Aorta (tissue), 5 donors: Measurements from ENCODE around the gene PPP1R9B. TPM values are rescaled to one million over a fixed set of nuclear protein-coding genes. Genes with fewer than 3 reads are reported as not detected.
A peak's percentile ranks its signal among the peaks of the same experiment; 100 is the strongest.

Source experiments
- ATAC-seq: fragments of 200-7000 bp; cut with Tn5 transposase; one replicate; pipeline ENCODE4 v1.9.1; 2022; ENCODE audit warnings: moderate library complexity; ENCODE audit not compliant: low FRiP score
- DNase-seq, 2 donors: peaks; one replicate each; pipeline ENCODE4 v3.0.0-alpha.2; 2020
- H3K27ac ChIP-seq, 2 donors: one replicate each; pipeline ENCODE4 v1.5.1; 2013; ENCODE audit warnings: low read length in 2 of 2, mild to moderate bottlenecking in 2 of 2, moderate library complexity in 2 of 2, control low read depth in 1 of 2, inconsistent platforms in 1 of 2, low read depth in 1 of 2
- H3K27me3 ChIP-seq, 2 donors: one replicate each; pipeline ENCODE4 v1.6.1; 2013; ENCODE audit warnings: control low read depth in 1 of 2, low read length in 1 of 2, mild to moderate bottlenecking in 1 of 2, moderate library complexity in 1 of 2; ENCODE audit not compliant: insufficient read depth in 2 of 2, control insufficient read depth in 1 of 2
- H3K36me3 ChIP-seq, 2 donors: one replicate each; pipeline ENCODE4 v1.6.1; 2013; ENCODE audit warnings: control low read depth in 1 of 2, low read length in 1 of 2, mild to moderate bottlenecking in 1 of 2; ENCODE audit not compliant: insufficient read depth in 2 of 2, control insufficient read depth in 1 of 2
- H3K4me1 ChIP-seq, 2 donors: one replicate each; pipeline ENCODE4 v1.6.1; 2013; ENCODE audit warnings: low read length in 2 of 2, control low read depth in 1 of 2, mild to moderate bottlenecking in 1 of 2, moderate library complexity in 1 of 2; ENCODE audit not compliant: insufficient read depth in 2 of 2, control insufficient read depth in 1 of 2
- H3K4me3 ChIP-seq, 2 donors: one replicate each; pipeline ENCODE4 v1.5.1; 2013; ENCODE audit warnings: low read length in 2 of 2, control low read depth in 1 of 2, mild to moderate bottlenecking in 1 of 2
- H3K9me3 ChIP-seq: one replicate; pipeline ENCODE4 v1.6.1; 2013; ENCODE audit warnings: mild to moderate bottlenecking, low read length; ENCODE audit not compliant: control insufficient read depth
- WGBS, 2 donors: extraction: QIAGEN DNeasy Blood & Tissue Kit; methylation state at CpG; one replicate each; pipeline ENCODE4 v1.1.7; 2013; 5-methylcytosine and 5-hydroxymethylcytosine counted together
- intact Hi-C, 2 donors: fragments of 100-400 bp; cut with DNase I; formaldehyde crosslinking; loops; one replicate each; pipeline versions ENCODE4 v1.14.2 to v1.15.0; 2022
- polyA plus RNA-seq, 2 donors: library from polyadenylated mRNA; stranded (reverse); fragments of 200-250 nt; gene quantifications; one replicate each; pipeline ENCODE4 v1.2.3, GENCODE V29; 2013
- total RNA-seq, 2 donors: library from RNA; stranded (reverse); fragmentation: NEBNext Ultra II Directional; extraction: Animal tissue kit (Norgen Biotek cat#: 25700); gene quantifications; one replicate each; pipeline ENCODE4 v1.2.1, GENCODE V29; 2021
- donor health status: healthy with polysubstance abuse.
- donor health status: Bipolar disorder and iron deficiency.
- donor health status: DM: no; HTN: no; CAD: no.
- donor health status: DM: no; HTN: no; CAD: no.
- donor health status: DM: yes; HTN: yes; CAD: no.

Gene PPP1R9B
- total and polyA plus RNA-seq, 4 donors, result 20.3 to 99.0 (median 45.2) TPM

DNA sequence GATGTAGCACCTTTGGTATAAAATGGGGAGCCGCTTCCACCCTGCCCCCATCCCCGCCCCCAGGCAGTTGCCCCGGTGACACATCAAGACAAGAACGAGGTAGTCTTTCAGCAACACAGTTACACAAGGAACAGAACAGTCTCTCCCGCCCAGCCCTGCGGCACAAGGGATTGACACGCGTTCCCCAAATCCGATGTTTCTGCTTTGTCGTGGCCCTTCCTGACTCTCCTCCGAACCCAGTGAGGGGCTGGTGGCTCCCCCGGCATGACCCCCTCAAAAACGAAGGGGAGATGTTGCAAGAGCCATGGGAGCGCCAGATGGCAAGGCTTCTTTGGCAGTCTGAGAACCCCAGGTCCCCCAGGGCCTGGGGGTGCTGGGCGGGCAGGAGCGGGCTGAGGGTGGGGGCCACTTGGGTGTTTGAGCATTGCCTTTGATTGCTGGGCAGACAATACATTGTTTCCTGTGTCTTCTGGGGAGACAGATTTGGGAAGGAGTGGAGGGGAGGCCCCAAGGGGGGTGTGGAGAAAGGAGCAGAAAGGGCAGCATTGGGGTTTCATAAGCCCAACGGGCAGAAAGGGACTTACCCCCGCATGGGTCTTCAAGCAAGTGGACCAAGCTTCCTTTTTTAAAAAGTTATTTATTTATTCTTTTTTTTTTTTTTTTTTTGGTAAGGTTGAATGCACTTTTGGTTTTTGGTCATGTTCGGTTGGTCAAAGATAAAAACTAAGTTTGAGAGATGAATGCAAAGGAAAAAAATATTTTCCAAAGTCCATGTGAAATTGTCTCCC lies 34.3 kb upstream of the PPP1R9B start:
- Histone ChIP-seq H3K4me1 (no peaks in the 10 kb centered on the region), H3K27me3 (no peaks in the 10 kb centered on the region), H3K36me3 (peaks cover 0 to 2% of the 10 kb centered on the region in 2 donors), H3K9me3 (no peaks in the 10 kb centered on the region), H3K4me3 (no peak overlapping the region), H3K27ac (peak overlapping the region; percentile 76 to 90)
- peak; percentile 64 for ATAC-seq
- DNase-seq, result peak; percentile 75 to 87
- intact Hi-C loops, result no loop called here
- 16 to 17% methylated on average over 19 of the region's 19 CpGs for WGBS, 2 donors

GRCh38 chr17:50184064-50184463 lies 33.6 kb upstream of the PPP1R9B start:
- intact Hi-C loops, result no loop called here
- Histone ChIP-seq H3K36me3 (peaks cover 0 to 2% of the 10 kb centered on the region in 2 donors), H3K4me3 (no peak overlapping the region), H3K4me1 (no peaks in the 10 kb centered on the region), H3K27ac (peak overlapping the region in 1 of 2 donors; percentile 82), H3K27me3 (no peaks in the 10 kb centered on the region), H3K9me3 (no peaks in the 10 kb centered on the region)
- ATAC-seq (no peak), DNase-seq (no peak)
- WGBS, 2 donors, result 21 to 22% methylated on average over 8 of the region's 8 CpGs

DNA sequence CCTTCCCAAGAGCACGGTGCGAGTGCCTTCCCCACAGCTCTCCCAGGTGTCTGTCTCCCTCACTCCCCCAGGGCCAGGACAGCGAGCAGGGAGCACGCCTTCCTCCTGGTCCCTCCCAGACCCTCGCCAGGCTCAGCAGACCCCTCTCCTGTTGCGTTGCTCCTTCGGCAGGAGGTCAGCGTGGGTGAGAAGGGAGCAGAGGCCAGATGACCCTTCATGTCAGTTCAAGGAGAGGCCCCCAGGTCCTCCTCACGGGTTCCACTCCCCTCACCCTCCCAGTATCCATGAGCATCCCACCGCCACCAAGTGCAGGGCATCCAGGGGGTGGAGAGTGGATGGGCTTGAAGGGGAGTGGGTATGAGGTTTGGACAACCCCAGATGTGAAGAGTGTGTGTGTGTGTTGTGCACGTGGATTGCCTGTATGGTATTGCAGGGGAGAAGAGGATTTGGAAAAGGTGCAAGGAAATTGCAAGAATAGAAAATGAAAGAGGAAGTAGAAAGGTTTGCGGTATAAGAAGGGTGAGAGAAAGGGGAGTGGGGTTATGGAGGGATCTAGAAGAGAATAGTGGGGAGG lies 33.0 kb upstream of the PPP1R9B start:
- H3K4me3 ChIP-seq, result no peak overlapping the region
- H3K4me1 ChIP-seq, result no peaks in the 10 kb centered on the region
- DNase-seq (no peak), ATAC-seq (no peak)
- WGBS, 2 donors, result 55 to 56% methylated on average over 8 to 12 of the region's 12 CpGs
- peak overlapping the region in 1 of 2 donors; percentile 78 for H3K27ac ChIP-seq
- H3K36me3 ChIP-seq, result peaks cover 0 to 2% of the 10 kb centered on the region in 2 donors
- intact Hi-C loops, result no loop called here
- H3K27me3 ChIP-seq, result no peaks in the 10 kb centered on the region
- no peaks in the 10 kb centered on the region for H3K9me3 ChIP-seq

GRCh38 chr17:50182783-50183420 lies 32.4 kb upstream of the PPP1R9B start:
- Histone ChIP-seq H3K4me1 (no peaks in the 10 kb centered on the region), H3K9me3 (no peaks in the 10 kb centered on the region), H3K36me3 (peaks cover 0 to 2% of the 10 kb centered on the region in 2 donors), H3K27me3 (no peaks in the 10 kb centered on the region), H3K4me3 (no peak overlapping the region), H3K27ac (peak overlapping the region in 1 of 2 donors; percentile 78)
- WGBS, 2 donors, result 68 to 75% methylated on average over 17 to 18 of the region's 18 CpGs
- intact Hi-C loops, result no loop called here
- DNase-seq, result peak in 1 of 2 donors; percentile 62
- no peak for ATAC-seq

- ATAC-seq (no peak), DNase-seq (peak; percentile 33 to 51)
- Histone ChIP-seq H3K4me1 (no peaks in the 10 kb centered on the region), H3K36me3 (peaks cover 0 to 2% of the 10 kb centered on the region in 2 donors), H3K4me3 (no peak overlapping the region), H3K27me3 (no peaks in the 10 kb centered on the region), H3K27ac (peak overlapping the region in 1 of 2 donors; percentile 17), H3K9me3 (no peaks in the 10 kb centered on the region)
- intact Hi-C loops, result no loop called here
- WGBS, 2 donors, result 76 to 80% methylated on average over 12 of the region's 12 CpGs
Measured at GRCh38 chr17:50181591-50182560, 31.4 kb upstream of the PPP1R9B start.

GRCh38 chr17:50181144-50181543 lies 30.7 kb upstream of the PPP1R9B start:
- no peaks in the 10 kb centered on the region for H3K27me3 ChIP-seq
- peak overlapping the region in 1 of 2 donors; percentile 13 for H3K27ac ChIP-seq
- H3K4me1 ChIP-seq, result peaks cover 0 to under 1% of the 10 kb centered on the region in 2 donors
- no peaks in the 10 kb centered on the region for H3K36me3 ChIP-seq
- peak; percentile 30 to 72 for DNase-seq
- intact Hi-C loops, result no loop called here
- H3K9me3 ChIP-seq, result no peaks in the 10 kb centered on the region
- ATAC-seq, result no peak
- H3K4me3 ChIP-seq, result no peak overlapping the region
- WGBS, 2 donors, result 86 to 88% methylated on average over 13 of the region's 13 CpGs

- whole genome bisulfite sequencing, 2 donors, result 82 to 83% methylated on average over 12 of the region's 12 CpGs
- H3K9me3 ChIP-seq, result no peaks in the 10 kb centered on the region
- ATAC-seq (no peak), DNase-seq (peak; percentile 35 to 74)
- H3K4me3 ChIP-seq, result no peak overlapping the region
- H3K4me1 ChIP-seq, result peaks cover 0 to 3% of the 10 kb centered on the region in 2 donors
- intact Hi-C loops, result no loop called here
- no peaks in the 10 kb centered on the region for H3K36me3 ChIP-seq
- no peaks in the 10 kb centered on the region for H3K27me3 ChIP-seq
- no peak overlapping the region for H3K27ac ChIP-seq
Measured at GRCh38 chr17:50180620-50181019, 30.1 kb upstream of the PPP1R9B start.

- 93% methylated on average over 4 of the region's 4 CpGs for WGBS, 2 donors
- H3K4me1 ChIP-seq, result peaks cover 0 to 3% of the 10 kb centered on the region in 2 donors
- no peaks in the 10 kb centered on the region for H3K9me3 ChIP-seq
- ATAC-seq (no peak), DNase-seq (peak in 1 of 2 donors; percentile 57)
- intact Hi-C loops, result no loop called here
- H3K36me3 ChIP-seq, result no peaks in the 10 kb centered on the region
- no peak overlapping the region for H3K27ac ChIP-seq
- H3K4me3 ChIP-seq, result no peak overlapping the region
- H3K27me3 ChIP-seq, result no peaks in the 10 kb centered on the region
Measured at GRCh38 chr17:50180111-50180510, 29.6 kb upstream of the PPP1R9B start.
